Caco-2 (cell line): Measurements from ENCODE around the gene TRPV5. TPM values are rescaled to one million over a fixed set of nuclear protein-coding genes. Genes with fewer than 3 reads are reported as not detected.

Experiments
- BruUV-seq: library from RNA; stranded (reverse); fragments of 400-500 nt; replicated peaks from 2 replicates; lab custom pipeline; 2021; lab: Mats Ljungman, UMichigan
- CTCF ChIA-PET: fragments of 300-600 bp; sonication (Branson Sonifier 250); formaldehyde crosslinking; loops from one replicate; lab custom pipeline; 2022; ENCODE audit warnings: antibody characterized with exemption; lab: Charles Lee
- POLR2A ChIA-PET: fragments of 300-600 bp; sonication (Branson Sonifier 250); formaldehyde crosslinking; loops from one replicate; lab custom pipeline; 2022; ENCODE audit warnings: antibody characterized with exemption; lab: Charles Lee
- DNase-seq, 2 experiments: peaks; one replicate each; pipeline versions ENCODE4 v3.0.0 to v3.0.0-alpha.2; 2020 to 2022
- H3K27me3 ChIP-seq: replicated peaks from 2 replicates; pipeline ENCODE4 v1.6.0; 2011; ENCODE audit warnings: low read length; ENCODE audit not compliant: control insufficient read depth, insufficient read depth
- H3K36me3 ChIP-seq: 2 replicates; pipeline ENCODE4 v1.5.1; 2011; ENCODE audit warnings: low read length; ENCODE audit not compliant: control insufficient read depth, insufficient read depth
- H3K4me1 ChIP-seq: fragments of 250-450 bp; sonication (Bioruptor Pico); 2 replicates; pipeline ENCODE4 v1.5.1; 2020; ENCODE audit warnings: mild to moderate bottlenecking
- H3K4me3 ChIP-seq: 2 replicates; pipeline ENCODE4 v1.5.1; 2011; ENCODE audit warnings: low read depth, mild to moderate bottlenecking, control low read depth, low read length
- H3K9me3 ChIP-seq: fragments of 250-450 bp; sonication (Bioruptor Pico); 2 replicates; pipeline ENCODE4 v1.5.1; 2020; ENCODE audit warnings: mild to moderate bottlenecking, moderate library complexity
- H3K27ac Mint-ChIP-seq: one replicate; pipeline ENCODE4 v1.8.0; 2022; ENCODE audit warnings: mixed read lengths; ENCODE audit not compliant: unreplicated experiment
- H3K27me3 Mint-ChIP-seq: one replicate; pipeline ENCODE4 v1.8.0; 2022; ENCODE audit warnings: mixed read lengths; ENCODE audit not compliant: insufficient read depth, unreplicated experiment
- H3K36me3 Mint-ChIP-seq: one replicate; pipeline ENCODE4 v1.8.0; 2022; ENCODE audit warnings: mild to moderate bottlenecking, mixed read lengths; ENCODE audit not compliant: insufficient read depth, unreplicated experiment
- H3K4me1 Mint-ChIP-seq: one replicate; pipeline ENCODE4 v1.8.0; 2022; ENCODE audit warnings: low read depth, mixed read lengths; ENCODE audit not compliant: unreplicated experiment
- H3K4me3 Mint-ChIP-seq: one replicate; pipeline ENCODE4 v1.8.0; 2022; ENCODE audit warnings: mild to moderate bottlenecking, moderate library complexity, mixed read lengths; ENCODE audit not compliant: unreplicated experiment
- H3K9me3 Mint-ChIP-seq: one replicate; pipeline ENCODE4 v1.8.0; 2022; ENCODE audit warnings: mixed read lengths; ENCODE audit not compliant: unreplicated experiment
- CTCF ChIP-seq, 2 experiments: fragments of 200-600 bp in 1 of 2; IDR thresholded peaks; 1 replicate in 1 of 2; 2 replicates in 1 of 2; pipeline versions ENCODE4 v1.5.1 to v1.8.0; 2011 to 2022; ENCODE audit warnings: antibody characterized with exemption in 1 of 2, control low read depth in 1 of 2, inconsistent platforms in 1 of 2, low read depth in 1 of 2, low read length in 1 of 2, mild to moderate bottlenecking in 1 of 2, moderate library complexity in 1 of 2; ENCODE audit not compliant: insufficient read depth in 1 of 2, severe bottlenecking in 1 of 2, unreplicated experiment in 1 of 2
- intact Hi-C: fragments of 100-400 bp; cut with micrococcal nuclease; formaldehyde crosslinking; loops from one replicate; pipeline ENCODE4 v1.10.0; 2022; ENCODE audit not compliant: unreplicated experiment
- total RNA-seq: library from RNA; stranded (reverse); gene quantifications from 2 replicates; pipeline ENCODE4 v1.2.3, GENCODE V29; 2022

The TRPV5 gene
- total RNA-seq, 1 experiment from 2014 or later = not detected

GRCh38 chr7:142866361-142867096 is 67.0 kb downstream of the TRPV5 start:
- intact Hi-C loops = loop anchor here (1.0 kb wide), 3 partner anchors 12 to 234 kb away; no protein-coding TSS in a partner anchor
- no TSS peak for BruUV-seq
- Mint-ChIP-seq H3K4me1 (no peaks in the 10 kb centered on the region), H3K27me3 (no peaks in the 10 kb centered on the region), H3K36me3 (no peaks in the 10 kb centered on the region), H3K4me3 (no peak overlapping the region), H3K9me3 (no peaks in the 10 kb centered on the region), H3K27ac (no peak overlapping the region)
- Histone ChIP-seq H3K4me3 (no peak overlapping the region), H3K9me3 (no peaks in the 10 kb centered on the region), H3K27me3 (no peaks in the 10 kb centered on the region), H3K36me3 (no peaks in the 10 kb centered on the region), H3K4me1 (no peaks in the 10 kb centered on the region)
- TF ChIP-seq CTCF (IDR thresholded peaks at IDR 0.05; ENCODE audit: insufficient read depth in 1 of 2, low read depth in 1 of 2, low read length in 1 of 2, severe bottlenecking in 1 of 2, unreplicated experiment in 1 of 2) = peak; percentile 63 to 74
- ChIA-PET POLR2A (no interaction called here), CTCF (interaction anchor here (1.4 to 1.5 kb wide), 3 partner anchors 12 to 234 kb away, joined by 4 to 6 read pairs (median 5); partner anchors contain the start of gene EPHB6)
- peak; percentile 61 to 70 for DNase-seq

- Mint-ChIP-seq H3K4me1 (no peaks in the 10 kb centered on the region), H3K36me3 (no peaks in the 10 kb centered on the region), H3K9me3 (no peaks in the 10 kb centered on the region), H3K4me3 (no peak overlapping the region), H3K27me3 (no peaks in the 10 kb centered on the region), H3K27ac (no peak overlapping the region)
- H3K9me3 ChIP-seq = no peaks in the 10 kb centered on the region
- intact Hi-C loops = loop anchor here (1.0 kb wide), 3 partner anchors 11 to 233 kb away; no protein-coding TSS in a partner anchor
- no TSS peak for BruUV-seq
- no peaks in the 10 kb centered on the region for H3K27me3 ChIP-seq
- no peaks in the 10 kb centered on the region for H3K4me1 ChIP-seq
- ChIA-PET POLR2A (no interaction called here), CTCF (interaction anchor here (1.4 to 1.5 kb wide), 3 partner anchors 11 to 233 kb away, joined by 4 to 6 read pairs (median 5); partner anchors contain the start of gene EPHB6)
- no peak overlapping the region for H3K4me3 ChIP-seq
- no peak for DNase-seq
- TF ChIP-seq CTCF (IDR thresholded peaks at IDR 0.05; ENCODE audit: insufficient read depth in 1 of 2, low read depth in 1 of 2, low read length in 1 of 2, severe bottlenecking in 1 of 2, unreplicated experiment in 1 of 2) = no peak
- H3K36me3 ChIP-seq = no peaks in the 10 kb centered on the region
Observed at GRCh38 chr7:142865766-142866165, 67.8 kb downstream of the TRPV5 start.

GRCh38 chr7:142864980-142865747 is 68.4 kb downstream of the TRPV5 start:
- no peaks in the 10 kb centered on the region for H3K27me3 ChIP-seq
- no TSS peak for BruUV-seq
- H3K36me3 Mint-ChIP-seq = no peaks in the 10 kb centered on the region
- H3K4me1 ChIP-seq = no peaks in the 10 kb centered on the region
- H3K27me3 Mint-ChIP-seq = peaks cover 2% of the 10 kb centered on the region
- no peaks in the 10 kb centered on the region for H3K9me3 ChIP-seq
- ChIA-PET POLR2A (no interaction called here), CTCF (no interaction called here)
- H3K27ac Mint-ChIP-seq = no peak overlapping the region
- TF ChIP-seq CTCF (IDR thresholded peaks at IDR 0.05; ENCODE audit: insufficient read depth in 1 of 2, low read depth in 1 of 2, low read length in 1 of 2, severe bottlenecking in 1 of 2, unreplicated experiment in 1 of 2) = no peak
- no peak overlapping the region for H3K4me3 ChIP-seq
- intact Hi-C loops = no loop called here
- H3K4me3 Mint-ChIP-seq = no peak overlapping the region
- H3K36me3 ChIP-seq = no peaks in the 10 kb centered on the region
- no peaks in the 10 kb centered on the region for H3K9me3 Mint-ChIP-seq
- H3K4me1 Mint-ChIP-seq = no peaks in the 10 kb centered on the region
- no peak for DNase-seq
